Measurements from ENCODE around the gene STK38L. TPM values are rescaled to one million over a fixed set of nuclear protein-coding genes. Genes with fewer than 3 reads are reported as not detected.
"Not testable (repeated sequence)": the region's sequence is repeated elsewhere in the genome, so short reads cannot be mapped to it uniquely, and the experiment has no call there.

STK38L gene
- total RNA-seq, 1 experiment from 2014 or later = 39.4 TPM

GRCh38 chr12:27213830-27214787 lies 30.0 kb upstream of the STK38L start:
- H3K27ac ChIP-seq = no peak overlapping the region
- no peak overlapping the region for H3K4me3 ChIP-seq
- no peak for DNase-seq (ENCODE audit: low read depth in 1 of 2, low spot score in 2 of 2)
- no peaks in the 10 kb centered on the region for H3K27me3 ChIP-seq (replicated peaks)
- H3K9me3 ChIP-seq (replicated peaks) = no peaks in the 10 kb centered on the region
- no peaks in the 10 kb centered on the region for H3K4me1 ChIP-seq (replicated peaks)
- H3K36me3 ChIP-seq = no peaks in the 10 kb centered on the region

GRCh38 chr12:27217590-27217989 lies 26.5 kb upstream of the STK38L start:
- H3K27ac ChIP-seq = no peak overlapping the region
- no peaks in the 10 kb centered on the region for H3K4me1 ChIP-seq (replicated peaks)
- no peak overlapping the region for H3K4me3 ChIP-seq
- no peaks in the 10 kb centered on the region for H3K36me3 ChIP-seq
- DNase-seq (ENCODE audit: low read depth in 1 of 2, low spot score in 2 of 2) = no peak
- no peaks in the 10 kb centered on the region for H3K27me3 ChIP-seq (replicated peaks)
- no peaks in the 10 kb centered on the region for H3K9me3 ChIP-seq (replicated peaks)

DNA sequence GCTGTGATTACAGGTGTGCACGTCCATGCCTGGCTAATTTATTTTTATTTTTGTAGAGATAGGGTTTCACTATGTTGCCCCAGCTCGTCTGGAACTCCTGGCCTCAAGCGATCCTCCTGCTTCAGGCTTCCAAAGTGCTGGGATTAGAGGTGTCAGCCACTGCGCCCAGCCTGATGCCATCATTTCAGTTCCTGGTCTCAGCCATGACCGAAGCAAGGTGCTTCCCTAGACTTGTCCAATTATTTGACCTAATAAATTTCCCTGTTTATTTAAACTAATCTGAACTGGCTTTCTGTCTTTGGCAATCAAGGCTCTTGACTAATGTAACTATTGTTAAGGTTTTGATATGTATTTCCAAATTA lies 24.4 kb upstream of the STK38L start:
- Histone ChIP-seq H3K9me3 (replicated peaks) (no peaks in the 10 kb centered on the region), H3K27ac (no peak overlapping the region), H3K36me3 (no peaks in the 10 kb centered on the region), H3K27me3 (replicated peaks) (no peaks in the 10 kb centered on the region), H3K4me1 (replicated peaks) (no peaks in the 10 kb centered on the region), H3K4me3 (no peak overlapping the region)
- DNase-seq (ENCODE audit: low read depth in 1 of 2, low spot score in 2 of 2) = no peak

GRCh38 chr12:27220055-27220987 lies 23.8 kb upstream of the STK38L start:
- Histone ChIP-seq H3K4me3 (no peak overlapping the region), H3K4me1 (replicated peaks) (no peaks in the 10 kb centered on the region), H3K27ac (no peak overlapping the region), H3K9me3 (replicated peaks) (no peaks in the 10 kb centered on the region), H3K36me3 (no peaks in the 10 kb centered on the region), H3K27me3 (replicated peaks) (no peaks in the 10 kb centered on the region)
- DNase-seq (ENCODE audit: low read depth in 1 of 2, low spot score in 2 of 2) = no peak

DNA sequence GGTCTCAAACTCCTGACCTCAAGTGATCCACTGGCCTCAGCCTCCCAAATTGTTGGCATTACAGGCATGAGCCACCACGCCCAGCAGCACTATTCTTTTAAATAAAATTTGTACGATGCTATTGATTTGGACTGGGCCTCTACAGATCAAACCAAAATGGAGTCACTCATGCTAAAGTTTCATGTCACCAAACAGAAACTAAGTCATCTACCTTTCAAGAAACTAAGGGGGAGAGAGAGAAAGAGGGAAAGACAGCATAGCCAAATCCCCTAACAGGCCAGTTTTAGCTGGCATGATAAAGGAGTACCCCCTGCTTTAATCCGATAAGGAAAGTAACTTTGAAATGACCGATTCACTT lies 23.1 kb upstream of the STK38L start:
- H3K9me3 ChIP-seq (replicated peaks) = no peaks in the 10 kb centered on the region
- no peak overlapping the region for H3K27ac ChIP-seq
- H3K36me3 ChIP-seq = no peaks in the 10 kb centered on the region
- no peaks in the 10 kb centered on the region for H3K4me1 ChIP-seq (replicated peaks)
- H3K27me3 ChIP-seq (replicated peaks) = no peaks in the 10 kb centered on the region
- H3K4me3 ChIP-seq = no peak overlapping the region
- no peak for DNase-seq (ENCODE audit: low read depth in 1 of 2, low spot score in 2 of 2)

GRCh38 chr12:27221625-27222387 lies 22.3 kb upstream of the STK38L start:
- no peak for DNase-seq (ENCODE audit: low read depth in 1 of 2, low spot score in 2 of 2)
- Histone ChIP-seq H3K36me3 (no peaks in the 10 kb centered on the region), H3K27me3 (replicated peaks) (no peaks in the 10 kb centered on the region), H3K9me3 (replicated peaks) (no peaks in the 10 kb centered on the region), H3K27ac (no peak overlapping the region), H3K4me1 (replicated peaks) (no peaks in the 10 kb centered on the region), H3K4me3 (no peak overlapping the region)

DNA sequence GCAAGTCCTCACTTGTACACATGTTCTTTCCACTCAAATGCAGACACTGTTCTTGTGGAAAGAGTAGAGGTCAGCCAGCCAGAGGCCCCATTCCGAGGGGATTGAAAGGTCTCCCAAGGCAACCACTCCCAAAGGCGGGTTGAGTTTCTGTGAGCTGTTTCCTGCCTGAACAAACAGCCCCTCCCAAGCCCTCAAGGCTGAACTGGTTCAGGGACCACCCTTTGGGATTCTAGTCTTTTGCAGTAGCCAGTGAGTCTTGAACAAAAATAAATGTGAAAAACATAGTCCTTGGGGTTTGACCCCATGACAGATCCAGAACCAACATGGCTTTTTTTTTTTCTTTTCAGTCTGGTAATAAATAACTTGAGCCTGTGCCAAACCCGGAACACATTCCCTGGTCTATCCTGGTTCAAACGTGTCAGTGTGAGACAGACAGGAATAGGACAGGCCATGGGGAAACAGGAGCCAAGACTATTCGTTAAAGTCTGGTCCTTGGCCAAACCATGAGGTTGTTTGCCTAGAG lies 17.6 kb upstream of the STK38L start:
- Histone ChIP-seq H3K36me3 (no peaks in the 10 kb centered on the region), H3K27ac (no peak overlapping the region), H3K4me3 (no peak overlapping the region), H3K9me3 (replicated peaks) (no peaks in the 10 kb centered on the region), H3K4me1 (replicated peaks) (no peaks in the 10 kb centered on the region), H3K27me3 (replicated peaks) (no peaks in the 10 kb centered on the region)
- DNase-seq (ENCODE audit: low read depth in 1 of 2, low spot score in 2 of 2) = no peak

DNA sequence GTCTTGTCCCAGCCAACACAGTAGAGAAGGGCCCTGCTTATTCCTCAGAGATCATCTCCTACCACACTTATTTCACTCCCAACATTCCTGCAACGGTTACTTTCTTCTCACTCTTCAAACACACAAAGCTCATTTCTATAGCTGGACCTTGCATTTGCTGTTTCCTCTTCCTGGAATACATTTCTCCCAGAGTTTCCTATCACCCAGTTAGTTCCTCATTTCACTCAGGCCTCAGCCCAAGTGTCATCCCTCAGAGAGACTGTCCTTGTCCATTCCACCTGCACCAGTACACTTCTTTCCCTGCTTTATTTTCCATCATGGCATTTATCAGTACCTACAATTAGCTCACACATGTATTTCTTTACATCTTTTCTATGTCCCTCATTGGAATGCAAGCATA lies 14.7 kb upstream of the STK38L start:
- Histone ChIP-seq H3K4me1 (replicated peaks) (no peaks in the 10 kb centered on the region), H3K9me3 (replicated peaks) (no peaks in the 10 kb centered on the region), H3K36me3 (no peaks in the 10 kb centered on the region), H3K27ac (no peak overlapping the region), H3K4me3 (no peak overlapping the region), H3K27me3 (replicated peaks) (no peaks in the 10 kb centered on the region)
- no peak for DNase-seq (ENCODE audit: low read depth in 1 of 2, low spot score in 2 of 2)

DNA sequence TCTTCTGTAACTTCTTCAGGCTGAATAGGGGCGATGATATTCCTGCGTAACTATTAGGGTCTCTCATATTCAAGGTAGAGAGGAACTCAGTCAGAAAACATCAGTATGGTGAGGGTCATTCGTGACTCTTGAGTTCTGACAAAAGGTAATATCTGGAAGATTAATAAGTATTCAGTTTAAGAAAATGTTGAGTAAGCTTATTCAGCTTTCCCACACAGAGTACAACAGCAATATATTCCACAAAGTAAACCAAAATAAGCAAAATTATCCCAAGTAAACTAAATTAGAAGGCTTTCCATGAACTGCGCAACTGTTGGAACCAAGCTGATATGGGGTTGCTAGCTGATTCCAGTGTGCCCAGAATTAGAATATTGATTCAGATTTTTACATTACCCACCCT lies 12.7 kb upstream of the STK38L start:
- not testable (repeated sequence) for DNase-seq (ENCODE audit: low read depth in 1 of 2, low spot score in 2 of 2); H3K27ac ChIP-seq; H3K27me3 ChIP-seq (replicated peaks); H3K4me1 ChIP-seq (replicated peaks); H3K36me3 ChIP-seq; H3K9me3 ChIP-seq (replicated peaks); H3K4me3 ChIP-seq

DNA sequence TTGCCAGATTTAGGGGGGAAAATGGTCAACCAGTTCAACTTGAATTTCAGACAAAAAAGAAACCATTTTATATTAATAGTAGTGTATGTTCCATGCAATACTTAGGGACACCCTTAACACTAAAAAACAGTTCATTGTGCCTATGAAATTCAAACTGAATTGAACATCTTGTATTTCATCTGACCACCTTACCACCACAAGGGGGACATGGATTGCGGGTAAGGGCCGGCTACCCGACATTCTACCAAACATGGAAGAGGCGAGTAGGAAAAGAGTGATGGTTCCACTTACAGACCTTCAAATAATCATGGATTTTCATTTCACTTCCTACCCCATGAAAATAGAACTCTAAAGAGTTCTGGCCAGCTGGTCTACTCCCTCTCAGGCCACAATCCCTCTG lies 10.3 kb upstream of the STK38L start:
- Histone ChIP-seq H3K4me1 (replicated peaks) (no peaks in the 10 kb centered on the region), H3K36me3 (no peaks in the 10 kb centered on the region), H3K9me3 (replicated peaks) (no peaks in the 10 kb centered on the region), H3K4me3 (no peak overlapping the region), H3K27ac (no peak overlapping the region), H3K27me3 (replicated peaks) (no peaks in the 10 kb centered on the region)
- DNase-seq (ENCODE audit: low read depth in 1 of 2, low spot score in 2 of 2) = no peak

DNA sequence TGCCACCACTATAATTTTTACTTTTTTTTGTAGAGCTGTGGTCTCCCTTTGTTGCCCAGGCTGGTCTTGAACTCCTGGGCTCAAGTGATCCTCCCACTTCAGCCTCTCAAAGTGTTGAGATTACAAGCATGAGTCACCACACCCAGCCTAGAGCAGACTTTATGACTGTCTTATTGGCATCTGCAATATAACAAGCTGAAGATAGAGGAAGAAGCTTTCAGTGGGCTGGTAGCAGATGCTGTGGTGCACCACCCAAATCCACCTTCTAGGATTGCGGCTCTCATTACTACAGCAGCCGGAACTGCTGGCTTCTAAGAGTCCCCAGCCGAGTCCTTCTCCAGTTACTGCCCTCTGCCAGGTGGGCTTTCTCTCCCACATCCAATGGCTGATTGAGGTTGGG lies 7.6 kb upstream of the STK38L start:
- no peaks in the 10 kb centered on the region for H3K4me1 ChIP-seq (replicated peaks)
- no peaks in the 10 kb centered on the region for H3K27me3 ChIP-seq (replicated peaks)
- no peaks in the 10 kb centered on the region for H3K9me3 ChIP-seq (replicated peaks)
- DNase-seq (ENCODE audit: low read depth in 1 of 2, low spot score in 2 of 2) = no peak
- H3K27ac ChIP-seq = no peak overlapping the region
- no peak overlapping the region for H3K4me3 ChIP-seq
- H3K36me3 ChIP-seq = no peaks in the 10 kb centered on the region

DNA sequence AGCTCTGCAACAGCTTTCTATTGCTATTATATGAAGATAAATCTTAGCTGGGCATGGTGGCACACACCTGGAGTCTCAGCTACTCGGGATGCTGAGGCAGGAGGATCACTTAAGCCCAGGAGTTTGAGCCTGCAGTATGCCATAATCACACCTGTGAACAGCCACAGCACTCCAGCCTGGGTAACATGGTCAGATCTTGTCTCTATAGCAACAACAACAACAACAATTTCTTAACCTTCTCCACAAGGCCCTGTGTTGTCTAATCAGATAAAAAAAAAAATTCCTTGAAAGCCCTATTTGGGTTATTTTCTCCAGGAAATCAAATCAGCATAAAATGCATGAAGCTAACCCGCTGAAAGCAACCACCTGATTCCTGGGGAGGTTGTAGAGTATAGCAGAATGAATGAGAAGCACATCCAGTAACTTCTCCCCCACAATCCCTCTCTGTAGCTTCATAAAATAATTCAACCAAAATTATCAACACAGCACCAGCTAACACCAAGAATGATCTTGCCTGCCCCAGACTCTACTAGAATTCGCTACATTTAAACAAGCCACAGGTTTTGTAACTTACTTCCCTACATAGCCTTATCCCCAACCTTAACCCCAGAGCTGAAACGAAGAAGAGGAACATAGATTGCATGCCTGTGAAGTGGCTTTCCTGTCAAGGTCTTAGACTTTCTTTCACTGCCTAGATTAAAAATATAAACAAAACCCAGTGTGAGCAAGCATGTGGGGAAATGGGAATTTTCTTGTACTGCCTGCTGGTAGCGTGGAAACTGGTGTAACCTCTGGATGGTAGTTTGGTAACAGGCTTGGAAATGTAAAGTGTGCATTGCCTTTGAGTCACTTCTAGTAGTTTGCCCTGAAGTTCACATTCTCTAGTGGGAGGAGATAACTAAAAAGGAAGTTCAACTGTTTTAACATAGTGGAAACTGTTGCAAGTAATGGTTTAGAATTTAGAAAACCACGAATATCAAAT lies 6.0 kb upstream of the STK38L start:
- no peak overlapping the region for H3K27ac ChIP-seq
- no peak for DNase-seq (ENCODE audit: low read depth in 1 of 2, low spot score in 2 of 2)
- H3K27me3 ChIP-seq (replicated peaks) = no peaks in the 10 kb centered on the region
- no peaks in the 10 kb centered on the region for H3K9me3 ChIP-seq (replicated peaks)
- no peaks in the 10 kb centered on the region for H3K36me3 ChIP-seq
- no peaks in the 10 kb centered on the region for H3K4me1 ChIP-seq (replicated peaks)
- H3K4me3 ChIP-seq = no peak overlapping the region

All from SJSA1 (cell line).